HG02642 (cell line): Measurements from ENCODE around the gene CABP5.
"Not testable (repeated sequence)": the region's sequence is repeated elsewhere in the genome, so short reads cannot be mapped to it uniquely, and the experiment has no call there.

ENCODE experiments used
- ATAC-seq: cut with Tn5 transposase; IDR thresholded peaks from one replicate; pipeline ENCODE4 v1.9.1; 2021; ENCODE audit warnings: mild to moderate bottlenecking; ENCODE audit not compliant: unreplicated experiment, poor library complexity

CABP5 gene

DNA sequence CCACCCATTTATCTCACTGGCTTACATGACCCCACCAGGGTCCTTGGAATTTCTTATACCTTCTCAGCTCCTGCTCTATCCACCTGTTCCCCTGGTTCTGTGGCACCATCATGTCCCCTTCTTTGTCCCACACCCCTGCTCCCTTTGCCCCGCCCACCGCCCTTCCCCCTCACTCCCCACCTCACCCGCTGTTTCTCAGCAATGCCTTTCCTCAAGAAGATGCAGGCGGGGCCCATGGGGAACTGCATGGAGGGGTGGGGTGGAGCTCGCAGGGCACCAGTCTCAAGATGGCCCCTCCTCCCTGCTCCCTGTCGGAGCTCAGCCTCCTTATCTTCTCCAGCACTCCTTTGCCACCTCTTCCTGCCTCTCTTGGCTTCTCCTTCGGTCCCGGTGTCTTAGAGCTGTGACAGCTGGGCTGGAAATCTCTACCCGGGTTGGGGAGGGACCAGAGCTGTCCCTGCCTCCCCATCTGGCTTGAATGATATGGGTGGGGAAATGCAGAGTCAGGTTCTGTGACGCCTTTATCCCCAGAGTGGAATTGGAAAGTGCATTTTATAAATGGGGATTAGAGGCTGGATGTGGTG is at the start of gene CABP5:
TSS of gene CABP5 (minus strand) at position 405 of the 584 bp plus-strand sequence. CDS start at position 248, 157 bp downstream.
- ATAC-seq: no peak

DNA sequence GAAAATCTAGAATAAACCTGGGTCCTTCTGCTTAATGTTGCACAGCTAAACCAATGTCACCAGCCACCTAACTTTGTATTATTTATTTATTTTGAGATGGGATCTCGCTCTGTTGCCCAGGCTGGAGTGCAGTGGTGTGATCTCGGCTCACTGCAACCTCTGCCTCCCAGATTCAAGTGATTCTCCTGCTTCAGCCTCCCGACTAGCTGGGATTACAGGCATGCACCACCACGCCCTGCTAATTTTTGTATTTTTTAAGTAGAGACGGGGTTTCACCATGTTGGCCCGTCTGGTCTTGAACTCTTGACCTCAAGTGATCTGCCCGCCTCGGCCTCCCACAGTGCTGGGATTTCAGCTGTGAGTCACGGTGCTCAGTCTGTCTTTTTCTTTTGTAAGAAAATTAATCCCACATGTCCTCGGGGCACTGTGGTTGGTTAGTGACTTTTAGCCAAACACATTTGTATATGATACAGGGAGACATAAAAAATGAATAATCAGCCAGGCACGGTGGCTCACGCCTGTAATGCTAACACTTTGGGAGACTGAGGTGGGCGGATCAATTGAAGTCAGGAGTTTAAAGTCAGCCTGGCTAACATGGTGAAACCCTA is 47.3 kb upstream of the CABP5 start:
- ATAC-seq: not testable (repeated sequence)

DNA sequence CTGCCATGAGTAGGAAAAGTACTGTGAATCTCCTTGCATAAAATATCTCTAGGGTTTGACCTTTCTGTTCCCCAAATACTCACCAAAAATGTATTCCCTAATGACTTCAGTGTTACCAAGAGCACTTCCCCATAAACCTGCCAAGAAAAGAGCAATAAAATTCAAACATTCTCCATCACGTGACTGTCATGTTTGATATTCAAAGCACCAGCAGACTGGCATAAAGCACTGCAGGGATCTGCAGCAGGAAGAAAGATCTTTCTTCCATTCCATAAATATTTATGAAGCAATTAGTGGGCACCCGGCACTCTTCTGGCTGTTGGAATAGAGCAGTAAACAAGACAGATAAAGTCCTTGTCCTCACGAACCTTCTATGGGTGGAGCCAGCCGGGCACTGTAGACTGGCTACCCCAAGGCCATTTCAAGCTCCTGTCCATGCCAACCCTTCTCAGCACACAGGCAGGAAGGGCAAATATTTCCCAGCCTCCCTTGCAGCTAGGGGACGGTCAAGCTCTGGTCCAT is 46.5 kb upstream of the CABP5 start:
- no peak for ATAC-seq

DNA sequence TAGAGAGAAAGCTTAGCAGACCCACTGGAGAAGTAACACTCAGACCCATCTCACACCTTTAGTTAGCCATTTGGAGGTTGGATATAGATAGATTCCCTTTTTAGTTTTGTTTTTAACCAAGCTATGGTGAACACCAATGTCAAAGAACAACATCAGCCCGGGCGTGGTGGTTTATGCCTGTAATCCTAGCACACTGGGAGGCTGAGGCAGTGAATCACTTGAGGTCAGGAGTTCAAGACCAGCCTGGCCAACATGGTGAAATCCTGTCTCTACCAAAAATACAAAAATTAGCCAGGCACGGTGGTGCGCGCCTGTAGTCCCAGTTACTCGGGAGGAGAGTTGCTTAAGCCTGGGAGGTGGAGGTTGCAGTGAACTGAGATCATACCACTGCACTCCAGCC is 45.1 kb upstream of the CABP5 start:
- ATAC-seq: not testable (repeated sequence)

DNA sequence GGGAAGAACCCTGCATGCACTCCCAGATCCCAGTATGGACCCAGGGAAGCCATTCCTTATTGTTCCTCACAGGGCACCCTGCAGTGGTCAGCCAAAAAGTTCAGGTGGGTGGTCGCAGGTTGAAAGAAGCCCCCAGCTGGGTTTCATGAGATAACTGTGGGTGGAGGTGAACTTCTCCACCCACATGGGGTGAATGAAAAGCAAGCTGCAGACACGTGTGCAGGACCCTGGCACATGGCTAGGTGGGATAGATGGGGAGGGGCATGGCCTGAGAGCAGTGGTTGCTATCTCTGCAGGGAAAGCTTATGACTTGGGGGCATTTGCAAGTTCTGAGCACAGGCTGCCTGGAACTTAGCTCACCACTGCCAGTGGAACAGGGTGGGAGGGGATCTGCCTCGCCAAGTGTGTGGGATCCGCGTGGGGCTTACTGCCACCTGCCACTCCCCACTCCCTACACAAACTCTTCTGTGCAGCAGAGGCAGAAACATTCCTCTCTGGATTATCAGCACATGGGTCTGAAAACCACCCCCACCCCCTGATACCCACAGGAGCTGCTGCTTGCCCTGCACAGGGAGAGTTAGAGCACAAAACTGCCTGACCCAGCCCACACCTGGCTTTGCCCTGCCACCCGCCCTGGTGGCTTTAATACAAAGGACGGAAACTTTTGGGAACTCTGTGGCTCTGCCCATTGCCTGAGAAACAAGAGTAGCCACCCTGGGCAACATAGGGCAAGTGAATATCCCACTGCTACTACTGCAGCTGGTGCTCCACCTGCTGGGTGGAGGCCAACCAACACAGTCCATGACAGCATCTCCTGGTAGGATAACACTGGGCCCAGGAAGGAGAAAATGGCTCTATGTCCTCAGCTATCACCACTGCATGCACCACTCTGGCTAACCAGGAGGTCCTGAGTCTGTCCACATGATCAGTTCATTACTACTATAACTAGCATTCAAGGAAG is 42.3 kb upstream of the CABP5 start:
- no peak for ATAC-seq

DNA sequence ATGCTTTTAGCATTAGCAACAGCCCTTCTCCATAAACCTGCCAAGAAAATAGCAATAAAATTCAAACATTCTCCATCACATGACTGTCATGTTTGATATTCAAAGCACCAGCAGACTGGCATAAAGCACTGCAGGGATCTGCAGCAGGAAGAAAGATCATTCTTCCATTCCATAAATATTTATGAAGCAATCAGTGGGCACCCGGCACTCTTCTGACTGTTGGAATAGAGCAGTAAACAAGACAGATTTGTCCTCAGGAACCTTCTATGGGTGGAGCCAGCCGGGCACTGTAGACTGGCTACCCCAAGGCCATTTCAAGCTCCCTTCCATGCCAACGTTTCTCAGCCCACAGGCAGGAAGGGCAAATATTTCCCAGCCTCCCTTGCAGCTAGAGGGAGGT is 41.2 kb upstream of the CABP5 start:
- ATAC-seq: no peak

DNA sequence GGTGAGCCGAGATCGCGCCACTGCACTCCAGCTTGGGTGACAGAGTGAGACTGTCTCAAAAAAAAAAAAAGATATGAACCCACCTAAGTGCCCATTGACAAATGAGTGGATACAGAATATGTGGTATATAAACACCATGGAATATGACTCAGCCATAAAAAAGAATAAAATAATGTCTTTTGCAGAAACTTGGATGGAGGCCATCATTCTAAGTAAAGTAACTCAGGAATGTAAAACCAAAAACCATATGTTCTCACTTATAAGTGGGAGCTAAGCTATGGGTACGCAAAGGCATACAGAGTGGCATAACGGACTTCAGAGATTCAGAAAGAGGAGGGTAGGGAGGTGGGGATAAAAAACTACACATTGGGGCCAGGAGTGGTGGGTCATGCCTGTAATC is 37.2 kb upstream of the CABP5 start:
- ATAC-seq: no peak

DNA sequence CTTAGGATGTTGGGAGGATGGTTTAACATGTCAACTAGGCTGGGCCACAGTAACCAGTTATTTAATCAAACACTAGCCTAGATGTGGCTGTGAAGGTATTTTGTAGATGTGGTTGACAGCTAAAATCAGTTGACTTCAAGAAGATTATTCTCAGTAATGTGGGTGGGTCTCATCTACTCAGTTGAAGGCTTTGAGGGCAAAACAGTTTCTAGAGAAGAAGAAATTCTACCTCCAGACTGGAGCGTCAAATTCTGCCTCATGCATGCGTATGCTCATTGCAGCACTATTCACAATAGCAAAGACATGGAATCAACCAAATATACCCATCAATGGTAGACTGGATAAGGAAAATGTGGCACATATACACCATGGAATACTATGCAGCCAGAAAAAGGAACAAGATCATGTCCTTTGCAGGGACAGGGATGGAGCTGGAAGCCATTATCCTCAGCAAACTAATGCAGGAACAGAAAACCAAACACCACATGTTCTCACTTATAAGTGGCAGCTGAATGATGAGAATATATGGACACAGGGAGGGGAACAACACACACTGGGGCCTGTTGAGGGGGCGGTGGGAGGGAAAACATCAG is 26.4 kb upstream of the CABP5 start:
- not testable (repeated sequence) for ATAC-seq

DNA sequence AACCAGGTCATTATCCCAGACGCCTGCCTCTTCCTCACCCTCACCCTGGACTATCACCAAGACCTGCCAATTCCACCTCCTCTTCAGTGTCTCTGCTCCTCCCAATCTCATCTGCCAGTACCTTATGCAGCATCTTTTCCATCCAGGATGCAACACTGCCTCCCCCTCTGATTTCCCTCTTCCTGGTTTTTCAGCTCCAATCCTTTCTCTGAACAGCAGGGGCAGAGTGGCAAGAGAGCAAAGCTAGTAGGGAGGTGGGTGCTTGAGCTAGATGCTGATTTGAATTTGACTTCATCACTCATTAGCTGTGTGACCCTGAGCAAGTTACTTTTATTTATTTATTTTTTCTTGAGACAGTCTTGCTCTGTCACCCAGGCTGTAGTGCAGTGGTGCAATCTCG is 25.6 kb upstream of the CABP5 start:
- no peak for ATAC-seq

DNA sequence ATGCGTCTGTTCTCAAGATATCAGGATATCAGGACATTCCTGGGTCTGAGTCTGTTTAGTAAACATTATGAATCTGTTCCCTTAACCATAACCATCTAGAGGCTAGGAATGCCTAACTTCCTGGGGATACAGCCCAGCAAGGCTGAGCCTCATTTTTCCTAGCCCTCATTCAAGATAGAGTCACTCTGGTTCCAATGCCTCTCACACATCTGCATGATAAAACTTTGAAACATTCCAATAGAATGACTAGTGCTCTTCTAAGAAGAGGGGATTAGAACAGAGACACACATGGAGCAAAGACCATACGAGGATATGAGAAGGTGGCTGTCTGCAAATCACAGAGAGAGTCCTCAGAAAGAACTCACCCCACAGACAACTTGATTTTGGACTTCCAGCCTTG is 20.6 kb upstream of the CABP5 start:
- no peak for ATAC-seq

DNA sequence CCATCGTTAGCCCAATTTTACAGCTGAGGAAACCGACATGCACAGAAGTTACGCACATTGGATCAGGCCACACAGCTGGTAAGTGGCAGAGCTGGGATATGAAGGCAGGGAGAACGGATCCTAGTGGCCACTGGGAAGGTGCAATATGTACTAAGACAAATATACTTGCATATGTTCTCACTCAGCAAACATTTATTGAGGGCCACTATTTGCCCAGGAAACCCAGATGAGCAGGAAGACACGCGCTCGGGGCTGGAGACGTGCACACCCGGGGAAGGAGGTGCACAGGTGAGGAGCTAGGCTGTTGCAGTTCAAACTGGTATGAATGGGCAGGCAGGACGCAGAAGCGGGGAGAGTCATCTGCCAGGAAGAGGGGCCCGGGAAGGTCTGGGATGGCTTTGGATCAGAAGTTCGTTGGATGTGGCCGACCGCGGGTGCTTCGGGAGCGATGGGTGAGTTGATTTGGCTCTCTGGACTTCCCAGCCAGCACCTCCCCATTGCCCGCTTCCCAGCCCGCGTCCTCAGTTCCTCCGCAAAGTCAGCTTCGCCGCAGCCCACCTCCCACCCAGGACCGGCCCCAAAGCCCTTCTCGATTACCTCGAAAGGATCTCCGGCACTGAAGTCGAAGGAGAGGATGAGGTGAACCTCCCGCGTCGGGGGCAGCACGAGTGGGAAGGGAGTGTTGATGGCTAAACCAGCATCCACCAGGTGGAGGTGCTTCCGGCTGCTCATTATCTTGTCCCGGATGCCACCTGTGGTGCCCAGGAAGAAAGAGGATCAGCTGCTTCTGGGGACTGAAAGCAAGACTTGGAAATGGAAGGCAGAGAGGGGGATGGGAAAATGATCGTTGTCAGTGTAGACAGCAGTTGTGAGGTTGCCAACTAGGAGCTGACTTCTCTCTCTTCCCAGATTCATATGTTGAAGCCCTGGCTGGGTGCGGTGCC is 17.8 kb upstream of the CABP5 start:
- ATAC-seq: no peak

DNA sequence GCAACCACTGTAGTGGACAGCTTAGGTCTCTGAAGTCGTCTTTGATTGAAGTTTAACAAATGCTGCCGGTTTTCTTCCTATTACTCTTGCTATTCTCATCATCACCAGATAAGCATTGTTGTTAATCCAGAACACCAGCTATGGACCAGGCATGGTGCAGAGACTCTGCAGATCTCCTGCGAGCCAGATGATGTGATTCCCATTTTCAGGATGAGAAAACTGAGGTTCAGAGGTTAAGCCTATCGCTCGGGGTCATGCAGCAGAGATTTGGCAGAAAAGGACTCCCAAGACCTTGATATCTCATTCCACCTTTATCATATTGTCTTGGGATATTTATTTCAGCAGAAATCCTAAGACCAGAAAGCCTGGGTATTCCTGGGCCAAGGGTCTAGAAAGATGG is 16.5 kb upstream of the CABP5 start:
- ATAC-seq: no peak

DNA sequence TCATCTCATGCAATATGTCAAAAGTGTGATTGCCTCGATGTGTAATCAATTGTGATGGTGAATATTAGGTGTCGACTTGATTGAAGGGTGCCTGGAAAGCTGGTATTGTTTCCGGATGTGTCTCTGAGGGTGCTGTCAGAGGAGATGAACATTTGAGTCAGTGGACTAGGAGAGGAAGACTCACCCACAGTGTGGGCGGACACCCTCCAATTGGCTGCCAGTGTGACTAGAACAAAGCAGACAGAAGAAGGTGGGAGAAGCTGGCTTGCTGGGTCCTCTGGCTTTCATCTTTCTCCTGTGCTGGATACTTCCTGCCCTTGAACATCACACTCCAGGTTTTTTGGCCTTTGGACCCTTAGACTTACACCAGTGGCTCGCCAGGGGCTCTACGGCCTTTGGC is 15.5 kb upstream of the CABP5 start:
- no peak for ATAC-seq

DNA sequence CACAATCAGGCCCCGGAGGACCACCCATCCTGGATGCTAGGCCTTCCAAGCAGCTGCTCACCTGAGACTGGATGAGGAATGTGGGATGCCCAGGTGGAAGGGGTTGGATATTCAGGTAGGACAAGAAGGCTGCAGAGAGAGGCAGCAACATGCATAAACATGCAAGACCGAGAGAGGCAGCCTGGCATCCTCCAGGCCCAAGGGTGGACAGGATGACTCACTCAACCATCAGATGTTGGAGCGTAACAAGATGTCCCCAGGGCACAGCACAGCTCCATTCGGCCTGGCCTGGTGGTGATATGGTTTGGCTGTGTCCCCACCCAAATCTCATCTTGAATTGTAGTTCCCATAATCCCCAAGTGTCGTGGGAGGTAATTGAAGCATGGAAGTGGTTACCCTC is 10.0 kb upstream of the CABP5 start:
- ATAC-seq: no peak

DNA sequence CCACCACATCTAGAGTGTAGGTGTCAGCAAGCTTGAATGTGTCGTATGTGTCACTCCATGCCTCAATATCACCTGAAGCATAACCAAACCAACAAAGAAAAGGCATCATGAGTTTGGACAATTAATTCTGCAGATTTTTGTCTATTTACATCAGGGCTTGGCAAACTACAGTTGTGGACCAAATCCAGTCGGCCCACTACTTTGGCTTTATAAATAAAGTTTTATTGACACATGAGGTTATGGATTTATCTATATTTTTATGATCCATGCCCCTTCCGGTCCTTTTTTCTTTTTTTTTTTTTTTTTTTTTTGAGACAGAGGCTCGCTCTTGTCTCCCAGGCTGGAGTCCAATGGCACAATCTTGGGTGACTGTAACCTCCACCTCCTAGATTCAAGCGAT is 9.2 kb upstream of the CABP5 start:
- ATAC-seq: no peak

DNA sequence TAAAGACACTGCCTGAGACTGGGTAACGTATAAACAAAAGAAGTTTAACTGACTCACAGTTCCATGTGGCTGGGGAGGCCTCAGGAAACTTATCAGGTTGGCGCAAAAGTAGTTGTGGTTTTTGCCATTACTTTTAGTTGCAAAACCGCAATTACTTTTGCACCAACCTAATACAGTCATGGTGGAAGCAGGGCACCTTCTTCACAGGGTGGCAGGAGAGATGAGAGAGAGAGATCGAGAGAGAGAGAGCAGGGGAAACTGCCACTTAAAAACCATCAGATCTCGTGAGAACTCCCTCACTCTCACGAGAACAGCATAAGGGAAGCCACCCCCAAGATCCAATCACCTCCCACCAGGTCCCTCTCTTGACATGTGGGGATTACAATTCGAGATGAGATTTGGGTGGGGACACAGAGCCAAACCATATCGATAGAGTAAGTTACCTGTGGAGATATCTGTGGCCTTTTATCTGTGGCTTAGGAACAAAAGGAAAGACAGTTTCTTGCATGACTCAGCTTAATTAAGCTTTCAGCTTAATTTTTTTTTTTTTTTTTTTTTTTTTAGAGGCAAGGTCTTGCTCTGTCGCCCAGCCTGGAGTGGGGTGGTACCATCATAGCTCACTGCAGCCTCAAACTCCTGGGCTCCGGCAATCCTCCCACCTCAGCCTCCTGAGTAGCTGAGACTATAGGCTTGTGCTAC is 7.6 kb upstream of the CABP5 start:
- no peak for ATAC-seq

DNA sequence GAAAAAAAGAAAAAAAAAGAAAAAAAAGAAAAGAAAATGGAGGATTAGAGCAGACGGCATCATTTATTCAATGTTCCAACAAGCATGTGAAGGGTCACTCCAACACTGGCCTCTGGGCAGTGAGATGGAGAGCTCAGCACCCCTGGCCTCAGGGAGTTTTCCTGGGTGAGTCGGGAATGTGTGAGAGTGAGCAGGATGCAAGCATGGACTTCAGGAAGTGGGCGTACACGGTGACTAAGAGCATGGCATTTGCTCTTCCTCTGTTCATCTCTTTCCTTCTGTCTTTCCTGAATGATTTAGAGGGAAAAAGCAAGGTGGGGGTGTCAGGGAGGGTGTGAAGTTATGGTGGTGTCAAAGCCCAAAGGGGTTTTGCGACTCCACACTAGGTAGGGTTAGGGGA is 682 bp upstream of the CABP5 start:
- ATAC-seq: no peak

DNA sequence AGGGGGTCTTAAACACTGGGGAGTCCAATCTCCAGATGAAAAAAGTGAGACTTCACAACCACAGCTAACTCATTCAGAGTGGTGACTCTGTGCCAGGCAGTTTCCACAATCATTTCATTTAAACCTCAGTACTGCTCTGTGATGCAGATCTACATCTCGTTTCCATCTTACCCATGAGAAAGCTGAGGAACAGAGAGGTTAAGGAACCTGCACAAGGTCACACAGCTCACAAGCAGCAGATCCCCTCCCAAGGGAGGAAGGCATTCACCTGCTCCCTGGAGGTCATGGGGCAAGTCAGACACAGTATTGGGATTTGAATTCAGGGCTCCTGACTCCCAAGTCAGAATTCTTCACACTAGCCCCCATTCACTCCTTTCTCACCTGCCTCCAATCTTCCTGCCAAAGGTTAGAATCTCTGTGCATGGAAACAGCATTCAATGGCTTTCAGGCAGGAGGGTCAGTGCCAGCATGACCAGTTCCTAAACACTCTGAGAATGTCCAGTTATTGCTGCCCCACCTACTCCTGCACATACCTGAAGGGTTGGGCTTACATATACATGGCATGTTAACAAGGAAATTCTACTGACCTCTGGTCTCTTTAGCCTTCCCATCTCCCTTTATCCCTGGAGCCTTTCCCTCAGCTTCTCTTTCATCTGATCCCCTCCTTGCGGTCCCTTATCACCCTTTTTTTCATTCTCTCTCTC is 1.9 kb downstream of the CABP5 start:
- no peak for ATAC-seq

DNA sequence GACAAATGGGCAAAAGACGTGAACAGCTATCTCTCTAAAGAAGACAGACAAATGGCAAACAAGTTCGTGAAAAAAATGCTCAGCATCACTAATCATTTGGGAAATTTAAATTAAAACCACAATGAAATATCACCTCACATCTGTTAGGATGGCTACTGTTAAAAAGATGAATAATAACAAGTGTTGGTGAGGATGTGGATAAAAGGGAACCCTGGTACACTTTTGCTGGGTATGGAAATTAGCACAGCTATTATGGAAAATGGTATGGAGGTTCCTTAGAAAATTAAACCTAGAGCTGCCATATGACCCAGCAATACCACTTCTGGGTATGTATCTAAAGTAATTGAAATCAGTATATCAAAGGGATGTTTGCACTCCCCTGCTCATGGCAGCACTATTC is 7.1 kb downstream of the CABP5 start:
- no peak for ATAC-seq
